Activated CD4-positive, CD25-positive, alpha-beta regulatory T cell treated with anti-CD3 and anti-CD28 coated beads, Interleukin-2, amount 50 U/mL, for 24 hours (primary cell): ENCODE data around the gene USP5.
"Not testable (repeated sequence)": the region's sequence is repeated elsewhere in the genome, so short reads cannot be mapped to it uniquely, and the experiment has no call there.

Experiments used
- ATAC-seq, 2 donors: fragments of 150-1000 bp; cut with Tn5 transposase; one replicate each; pipeline ENCODE4 v1.10.0; 2021; ENCODE audit warnings: mild to moderate bottlenecking in 1 of 2, moderate library complexity in 1 of 2

Gene USP5

DNA sequence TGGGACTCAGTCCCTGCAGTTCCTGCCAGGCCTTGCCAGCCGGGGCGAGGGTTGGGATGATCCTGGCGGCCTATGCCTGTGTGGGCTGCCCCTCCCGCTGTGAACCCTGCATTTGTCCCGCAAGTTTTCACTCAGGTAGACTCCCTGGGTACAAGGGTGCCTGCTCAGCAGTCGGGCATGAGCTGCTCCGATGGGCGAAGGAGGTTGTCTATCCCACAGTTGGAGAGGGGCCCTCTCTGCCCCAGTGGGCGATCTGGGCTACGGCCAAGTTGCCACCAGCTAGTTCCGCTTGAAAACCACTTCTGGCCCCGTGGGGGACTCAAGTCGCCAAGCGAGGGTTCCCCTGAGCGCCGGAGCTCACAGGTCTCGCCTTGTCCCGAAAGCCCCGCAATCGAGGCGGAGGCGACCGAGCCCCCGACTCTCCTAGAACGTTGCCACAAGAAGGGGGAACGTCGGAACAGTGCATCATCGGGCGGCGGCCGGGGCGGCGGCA is 15.0 kb downstream of the USP5 start:
- peak; percentile 1 to 2 for ATAC-seq

DNA sequence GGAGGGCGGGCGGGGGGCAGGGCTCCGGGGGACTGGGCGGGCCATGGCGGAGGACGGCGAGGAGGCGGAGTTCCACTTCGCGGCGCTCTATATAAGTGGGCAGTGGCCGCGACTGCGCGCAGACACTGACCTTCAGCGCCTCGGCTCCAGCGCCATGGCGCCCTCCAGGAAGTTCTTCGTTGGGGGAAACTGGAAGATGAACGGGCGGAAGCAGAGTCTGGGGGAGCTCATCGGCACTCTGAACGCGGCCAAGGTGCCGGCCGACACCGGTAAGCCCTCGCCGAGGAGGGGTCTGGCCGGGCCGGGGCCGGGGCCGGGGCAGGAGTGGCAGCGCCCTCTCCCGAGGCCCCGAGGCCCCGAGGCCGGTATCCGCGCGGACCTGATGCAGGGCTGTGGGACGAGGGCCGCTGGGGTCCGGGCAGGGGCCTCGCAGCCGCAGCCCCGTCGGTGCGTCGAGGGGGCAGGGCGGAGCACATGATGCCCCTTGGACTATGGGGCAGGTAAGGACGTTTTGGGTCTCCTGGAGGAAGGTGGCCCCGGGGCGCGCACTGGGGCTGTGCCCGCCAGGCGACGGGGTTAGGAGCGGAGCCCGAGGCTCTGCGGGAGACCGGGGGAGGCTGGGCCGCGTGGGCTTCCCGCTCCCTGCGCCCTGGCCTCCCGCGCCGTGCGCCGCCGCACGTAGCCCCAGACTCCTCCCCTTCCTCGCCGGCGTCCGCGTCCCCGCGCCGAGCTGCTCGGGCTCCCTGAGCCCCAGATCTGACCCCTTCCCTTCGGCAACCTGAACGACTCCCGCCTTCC is 15.7 kb downstream of the USP5 start, which contains the start of gene TPI1:
Gene TPI1, plus strand, starts transcription at position 119 of the 798 bp plus-strand sequence. Its CDS starts 36 bp downstream, at position 155.
- peak; percentile 69 to 75 for ATAC-seq

DNA sequence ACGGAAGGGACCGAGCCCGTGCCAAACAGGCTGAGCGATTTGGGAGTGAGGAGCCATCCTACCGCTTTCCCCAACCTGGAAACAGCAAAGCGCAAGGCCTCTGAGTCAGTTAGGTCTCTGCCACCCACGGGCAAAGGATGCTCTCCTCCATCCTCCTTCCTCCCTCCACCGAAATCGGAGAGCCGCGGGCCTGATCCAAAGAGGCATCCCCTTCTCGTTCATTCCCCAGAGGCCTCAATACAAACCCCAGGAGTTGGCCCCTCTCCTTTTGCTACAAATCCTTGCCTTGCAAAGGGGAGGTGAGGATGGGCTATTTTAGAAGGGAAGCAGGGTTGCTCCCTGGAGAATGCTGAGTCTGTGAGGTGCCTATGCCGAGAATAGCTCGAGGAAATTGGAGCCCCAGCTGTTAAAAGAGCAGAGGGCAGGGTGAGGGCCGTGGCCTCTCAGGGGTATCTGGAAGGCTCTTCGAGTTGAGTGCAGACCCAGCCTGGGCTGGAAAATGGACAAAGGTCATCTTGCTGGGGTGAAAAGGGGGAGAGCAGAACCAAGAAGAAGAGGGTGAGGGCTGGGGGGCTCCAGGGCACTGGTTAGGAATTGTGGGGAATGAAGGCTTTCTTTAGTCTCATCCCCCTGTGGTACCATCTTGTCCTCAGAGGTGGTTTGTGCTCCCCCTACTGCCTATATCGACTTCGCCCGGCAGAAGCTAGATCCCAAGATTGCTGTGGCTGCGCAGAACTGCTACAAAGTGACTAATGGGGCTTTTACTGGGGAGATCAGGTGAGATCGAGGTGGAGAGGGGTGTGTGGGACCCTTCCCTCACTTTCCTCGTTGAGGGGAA is 16.5 kb downstream of the USP5 start:
- peak in 1 of 2 donors; percentile 3 for ATAC-seq

DNA sequence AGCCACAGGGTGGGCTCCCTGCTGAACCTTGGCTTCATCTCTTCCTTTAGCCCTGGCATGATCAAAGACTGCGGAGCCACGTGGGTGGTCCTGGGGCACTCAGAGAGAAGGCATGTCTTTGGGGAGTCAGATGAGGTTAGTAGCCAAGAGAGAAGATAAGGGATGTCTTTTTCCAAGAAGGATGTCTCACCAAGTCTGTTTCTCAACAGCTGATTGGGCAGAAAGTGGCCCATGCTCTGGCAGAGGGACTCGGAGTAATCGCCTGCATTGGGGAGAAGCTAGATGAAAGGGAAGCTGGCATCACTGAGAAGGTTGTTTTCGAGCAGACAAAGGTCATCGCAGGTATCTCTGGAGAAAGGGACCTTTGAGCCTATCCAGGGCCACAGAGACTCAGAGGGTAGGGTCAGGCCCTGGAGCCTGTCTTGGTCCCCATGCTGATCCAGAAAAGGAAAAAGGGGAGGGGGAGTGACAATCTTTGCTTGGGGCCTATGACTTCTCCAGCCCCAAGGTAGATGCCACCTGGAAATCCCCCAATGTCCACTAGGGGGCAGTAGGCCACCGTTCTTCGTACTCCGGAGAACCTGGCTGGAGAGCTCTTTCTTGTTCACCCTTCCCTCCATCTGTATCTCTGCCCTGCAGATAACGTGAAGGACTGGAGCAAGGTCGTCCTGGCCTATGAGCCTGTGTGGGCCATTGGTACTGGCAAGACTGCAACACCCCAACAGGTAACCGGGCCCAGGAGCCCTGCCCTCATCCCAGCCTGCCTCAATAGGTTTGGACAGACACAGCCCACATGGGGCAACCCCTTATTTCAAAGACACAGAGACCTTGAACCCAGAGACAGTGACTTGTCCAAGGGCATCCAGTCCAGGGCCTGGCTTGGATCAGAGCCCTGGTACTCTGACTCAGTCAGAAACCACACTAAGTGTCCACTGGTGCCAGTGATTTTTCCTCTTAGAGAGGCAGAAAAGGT is 17.4 kb downstream of the USP5 start:
- no peak for ATAC-seq

DNA sequence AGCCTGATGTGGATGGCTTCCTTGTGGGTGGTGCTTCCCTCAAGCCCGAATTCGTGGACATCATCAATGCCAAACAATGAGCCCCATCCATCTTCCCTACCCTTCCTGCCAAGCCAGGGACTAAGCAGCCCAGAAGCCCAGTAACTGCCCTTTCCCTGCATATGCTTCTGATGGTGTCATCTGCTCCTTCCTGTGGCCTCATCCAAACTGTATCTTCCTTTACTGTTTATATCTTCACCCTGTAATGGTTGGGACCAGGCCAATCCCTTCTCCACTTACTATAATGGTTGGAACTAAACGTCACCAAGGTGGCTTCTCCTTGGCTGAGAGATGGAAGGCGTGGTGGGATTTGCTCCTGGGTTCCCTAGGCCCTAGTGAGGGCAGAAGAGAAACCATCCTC is 18.4 kb downstream of the USP5 start:
- ATAC-seq: not testable (repeated sequence)

DNA sequence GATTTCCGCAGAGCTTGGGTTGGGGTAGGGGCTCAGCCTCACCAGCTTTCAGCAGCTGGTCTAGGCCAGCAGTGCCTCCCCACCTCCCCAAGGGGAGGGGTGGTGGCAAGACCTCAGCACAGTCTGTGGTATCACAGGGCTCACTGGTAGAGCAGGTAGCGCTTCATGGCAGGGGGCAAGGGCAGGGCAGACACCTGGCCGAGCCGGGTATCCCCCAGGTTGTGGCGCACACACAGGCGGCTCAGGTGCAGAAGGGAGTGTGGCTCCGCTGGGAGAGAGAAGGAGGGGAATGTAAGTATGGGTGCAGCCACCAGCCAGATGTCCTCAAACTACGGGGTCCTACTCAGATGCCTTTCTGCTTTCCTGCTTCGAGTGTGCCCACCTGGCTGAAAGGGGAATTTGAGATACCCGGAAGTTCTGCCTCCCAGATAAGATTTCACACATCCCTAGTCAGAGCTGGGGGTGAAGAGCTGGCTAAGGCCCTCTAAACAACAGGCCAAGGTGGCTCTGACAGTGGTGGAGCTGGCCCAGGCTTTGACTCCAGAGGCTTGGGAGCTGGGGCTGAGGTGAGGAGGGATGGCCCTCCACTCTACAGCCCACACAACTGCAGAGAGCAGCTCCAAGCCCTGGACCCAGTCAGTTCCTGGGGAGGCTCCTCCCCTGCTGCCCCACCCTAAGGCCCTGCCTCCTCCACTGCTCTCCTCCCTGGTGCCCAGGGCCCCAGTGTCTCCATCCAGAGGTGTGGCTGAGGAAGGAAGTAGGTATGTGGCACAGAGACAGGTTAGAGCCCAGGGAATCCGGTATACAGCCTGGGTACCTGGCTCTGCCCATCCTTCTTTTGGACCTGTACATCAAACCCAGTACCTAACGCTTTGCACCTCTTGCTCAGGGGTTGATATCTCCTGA is 19.4 kb downstream of the USP5 start:
- no peak for ATAC-seq

DNA sequence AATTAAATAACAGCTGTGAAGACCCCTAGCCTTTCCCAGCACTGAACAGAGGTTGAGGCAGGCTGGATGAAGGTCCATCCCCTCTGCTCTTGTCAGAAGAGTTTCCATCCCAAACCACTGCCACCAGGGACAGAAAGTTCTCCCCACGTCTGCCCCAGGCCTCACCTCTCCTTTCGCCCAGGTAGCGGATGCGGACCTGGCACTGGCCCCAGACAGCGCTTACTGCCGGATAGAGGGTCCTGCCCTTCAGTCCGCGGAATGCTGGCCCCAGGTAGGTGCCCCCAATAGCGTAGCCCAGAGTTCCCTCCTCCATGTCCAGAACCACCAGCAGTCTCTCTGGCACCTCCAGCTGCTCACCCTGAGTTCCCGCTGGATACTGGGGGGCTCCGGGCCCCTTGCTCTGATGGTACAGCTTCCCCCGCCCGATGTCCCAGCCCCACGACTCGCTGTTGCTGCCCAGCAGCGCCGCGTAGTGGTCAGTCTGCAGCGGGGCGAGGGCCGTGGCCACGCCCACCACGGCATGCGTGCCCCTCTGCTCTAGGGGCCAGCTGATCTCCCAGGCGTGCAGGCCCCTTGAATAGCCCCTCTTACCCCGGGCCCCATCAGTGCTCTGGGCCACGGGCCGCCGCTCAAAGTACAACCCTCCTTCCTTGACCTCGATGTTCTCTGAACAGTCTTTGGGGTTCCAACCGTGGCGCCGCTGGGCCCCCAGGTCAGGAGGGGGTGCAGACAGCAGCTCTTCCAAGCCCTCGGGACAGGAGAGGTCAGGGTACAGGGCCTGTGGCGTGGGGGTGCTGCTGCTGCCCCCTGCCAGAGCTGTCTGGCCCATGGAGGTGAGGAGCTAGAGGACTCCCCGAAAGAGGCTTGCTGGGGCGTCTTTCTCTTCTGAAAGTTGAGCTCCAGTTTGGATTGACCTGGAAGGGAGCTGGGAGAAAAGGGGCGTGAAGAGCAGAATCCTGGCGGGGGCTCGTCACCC is 20.4 kb downstream of the USP5 start:
- peak; percentile 30 to 44 for ATAC-seq

DNA sequence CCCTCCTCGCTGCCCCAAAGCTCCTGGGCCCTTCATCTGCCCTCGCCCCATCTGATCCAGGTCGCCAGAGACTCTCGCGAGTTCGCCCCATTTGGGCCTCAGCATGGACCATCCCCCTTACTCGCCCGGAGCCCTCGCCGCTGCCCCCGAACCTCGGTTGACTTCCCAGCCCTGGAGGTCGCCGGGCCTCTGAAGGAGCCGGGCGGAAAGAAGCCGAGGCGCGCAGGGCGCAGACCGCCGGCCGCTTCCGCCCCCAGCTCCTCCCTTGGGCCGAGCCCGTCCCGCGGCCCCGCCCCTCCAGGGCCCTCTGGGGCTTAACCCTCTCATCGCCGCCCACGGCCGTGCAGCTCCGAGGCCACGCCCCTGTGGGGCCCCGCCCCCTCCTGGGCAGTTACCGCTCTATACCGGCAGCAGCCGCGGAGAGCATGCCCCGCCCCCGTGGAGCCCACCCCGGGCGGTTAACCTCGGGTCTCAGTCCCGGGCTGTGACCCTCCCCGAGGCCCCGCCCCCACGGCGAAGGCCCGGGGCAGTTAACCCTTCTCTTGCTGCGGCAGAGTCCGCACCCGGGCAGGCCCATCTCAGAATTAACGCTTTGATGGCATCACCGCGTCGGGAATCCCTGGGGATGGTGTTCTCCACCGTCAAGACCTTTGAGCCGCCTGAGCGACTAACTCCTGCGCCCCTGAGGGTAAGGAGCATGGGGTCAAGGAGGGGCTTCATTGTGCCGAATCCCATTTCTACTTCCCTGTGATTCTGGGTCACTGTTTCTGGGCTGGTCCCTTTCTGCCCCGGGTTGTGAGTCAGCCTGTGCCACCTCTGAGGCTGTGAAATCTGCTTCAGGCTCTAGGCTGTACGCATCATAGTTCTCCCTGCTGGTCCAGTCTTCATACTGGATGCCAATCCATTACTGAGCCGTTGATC is 21.4 kb downstream of the USP5 start, which contains the start of gene SPSB2:
Gene SPSB2, minus strand, starts transcription at position 210 of the 921 bp plus-strand sequence. CDS start 402 bp downstream, outside the sequence.
- ATAC-seq: peak; percentile 78 to 82

DNA sequence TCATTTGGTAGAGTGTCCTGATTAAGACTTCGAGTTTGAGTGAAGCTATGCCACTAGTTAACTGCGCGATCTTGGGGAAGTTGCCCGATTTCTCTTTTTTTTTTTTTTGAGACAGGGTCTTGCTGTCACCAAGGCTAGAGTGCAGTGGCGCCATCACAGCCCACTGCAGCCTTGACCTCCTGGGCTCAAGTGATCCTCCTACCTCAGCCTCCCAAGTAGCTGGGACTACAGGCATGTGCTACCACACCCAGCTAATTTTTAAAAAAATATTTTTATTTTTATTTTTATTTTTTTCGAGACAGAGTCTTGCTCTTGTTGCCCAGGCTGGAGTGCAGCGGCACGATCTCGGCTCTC is 22.0 kb downstream of the USP5 start:
- not testable (repeated sequence) for ATAC-seq

DNA sequence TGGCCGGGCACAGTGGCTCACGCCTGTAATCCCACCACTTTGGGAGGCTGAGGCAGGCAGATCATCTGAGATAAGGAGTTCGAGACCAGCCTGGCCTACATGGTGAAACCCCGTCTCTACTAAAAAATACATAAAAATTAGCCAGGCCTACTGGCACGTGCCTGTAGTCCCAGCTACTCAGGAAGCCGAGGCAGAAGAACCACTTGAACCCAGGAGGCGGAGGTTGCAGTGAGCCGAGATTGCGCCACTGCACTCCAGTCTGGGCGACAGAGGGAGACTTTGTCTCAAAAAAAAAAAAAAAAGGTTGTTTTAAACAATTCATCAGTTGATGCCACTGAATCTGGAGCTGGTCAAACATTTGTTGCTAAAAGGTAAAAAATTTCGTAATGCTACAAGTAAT is 27.9 kb downstream of the USP5 start:
- ATAC-seq: not testable (repeated sequence)

DNA sequence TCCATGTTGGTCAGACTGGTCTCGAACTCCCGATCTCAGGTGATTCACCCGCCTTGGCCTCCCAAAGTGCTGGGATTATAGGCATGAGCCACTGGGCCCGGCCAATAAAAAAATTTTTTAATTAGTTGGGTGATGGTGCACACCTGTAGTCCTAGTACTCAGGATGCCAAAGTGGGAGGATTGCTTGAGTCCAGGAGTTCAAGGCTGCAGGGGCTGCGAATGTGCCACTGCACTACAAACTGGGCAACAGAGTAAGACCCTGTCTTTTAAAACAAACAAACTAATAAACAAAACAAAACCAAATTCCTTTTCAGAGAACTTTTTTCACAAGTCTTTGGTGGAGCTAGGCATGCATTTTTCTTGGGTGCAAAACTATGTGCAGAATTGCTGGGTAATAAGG is 31.3 kb downstream of the USP5 start:
- no peak for ATAC-seq

DNA sequence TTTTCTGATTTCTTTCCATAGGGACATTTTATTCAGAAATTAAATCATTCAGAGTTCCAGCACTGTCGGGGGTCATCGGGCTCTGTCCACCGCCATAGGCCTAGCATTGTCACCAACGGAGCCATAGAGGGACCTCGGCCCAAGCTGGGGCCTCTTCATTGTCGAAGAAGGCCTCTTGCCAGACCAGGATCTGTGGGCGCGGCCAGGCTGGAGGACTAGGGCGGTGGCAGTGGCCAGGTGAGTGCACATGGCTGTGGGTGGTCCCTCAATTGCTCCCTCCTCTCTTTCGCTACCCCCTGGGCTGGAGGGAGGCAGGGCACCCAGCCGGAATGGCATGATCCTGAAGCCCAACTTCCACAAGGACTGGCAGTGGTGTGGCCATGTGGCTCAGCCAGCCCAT is 31.7 kb downstream of the USP5 start:
- no peak for ATAC-seq

DNA sequence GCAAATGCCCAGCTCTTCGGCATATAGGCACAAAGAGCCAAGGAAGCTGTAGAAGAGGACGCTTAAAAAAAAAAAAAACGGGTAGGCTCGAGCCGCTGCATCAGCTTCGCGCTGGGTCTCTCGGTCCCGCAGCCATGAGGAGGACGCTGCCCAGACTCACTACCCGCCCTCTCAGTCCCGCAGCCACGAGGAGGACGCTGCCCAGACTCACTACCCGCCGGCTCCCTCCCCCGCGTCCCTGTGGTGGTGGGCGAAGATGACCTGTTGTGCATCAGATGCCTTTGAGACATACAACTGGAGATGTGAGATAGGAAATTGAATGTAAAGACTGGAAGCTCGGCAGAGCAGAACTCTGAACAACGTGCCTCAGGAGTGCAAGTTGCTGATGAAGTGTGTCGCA is 32.6 kb downstream of the USP5 start:
- ATAC-seq: no peak

DNA sequence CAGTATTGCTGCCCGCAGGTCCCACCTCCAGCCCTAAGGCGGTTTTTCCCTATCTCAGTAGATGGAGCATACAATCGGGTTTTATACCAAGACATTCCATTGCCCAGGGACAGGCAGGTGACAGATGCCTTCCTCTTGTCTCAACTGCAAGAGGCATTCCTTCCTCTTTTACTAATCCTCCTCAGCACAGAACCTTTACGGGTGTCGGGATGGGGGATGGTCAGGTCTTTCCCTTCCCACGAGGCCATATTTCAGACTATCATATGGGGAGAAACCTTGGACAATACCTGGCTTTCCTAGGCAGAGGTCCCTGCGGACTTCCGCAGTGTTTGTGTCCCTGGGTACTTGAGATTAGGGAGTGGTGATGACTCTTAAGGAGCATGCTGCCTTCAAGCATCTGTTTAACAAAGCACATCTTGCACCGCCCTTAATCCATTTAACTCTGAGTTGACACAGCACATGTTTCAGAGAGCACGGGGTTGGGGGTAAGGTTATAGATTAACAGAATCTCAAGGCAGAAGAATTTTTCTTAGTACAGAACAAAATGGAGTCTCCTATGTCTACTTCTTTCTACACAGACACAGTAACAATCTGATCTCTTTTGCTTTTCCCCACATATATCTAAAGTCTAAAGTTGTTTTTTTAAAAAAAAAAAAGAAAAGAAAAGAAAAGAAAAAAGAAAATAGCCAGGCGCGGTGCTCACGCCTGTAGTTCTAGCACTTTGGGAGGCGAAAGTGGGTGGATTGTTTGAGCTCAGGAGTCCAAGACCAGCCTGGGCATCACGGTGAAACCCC is 34.5 kb downstream of the USP5 start:
- ATAC-seq: not testable (repeated sequence)

DNA sequence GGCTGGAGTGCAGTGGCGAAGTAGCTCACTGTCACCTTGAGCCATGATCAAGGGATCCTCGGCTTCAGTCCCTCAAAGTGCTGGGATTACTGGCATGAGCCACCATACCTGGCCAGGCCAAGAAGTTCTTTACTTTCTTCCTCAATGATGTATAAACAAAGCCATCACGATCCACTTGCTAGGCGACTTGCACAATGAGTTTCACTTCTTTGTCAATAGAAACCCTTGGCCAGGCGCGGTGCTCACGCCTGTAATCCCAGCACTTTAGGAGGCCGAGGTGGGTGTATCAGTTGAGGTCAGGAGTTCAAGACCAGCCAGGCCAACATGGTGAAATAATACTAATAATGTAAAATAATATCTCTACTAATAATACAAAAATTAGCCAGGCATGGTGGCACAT is 35.5 kb downstream of the USP5 start:
- no peak for ATAC-seq

DNA sequence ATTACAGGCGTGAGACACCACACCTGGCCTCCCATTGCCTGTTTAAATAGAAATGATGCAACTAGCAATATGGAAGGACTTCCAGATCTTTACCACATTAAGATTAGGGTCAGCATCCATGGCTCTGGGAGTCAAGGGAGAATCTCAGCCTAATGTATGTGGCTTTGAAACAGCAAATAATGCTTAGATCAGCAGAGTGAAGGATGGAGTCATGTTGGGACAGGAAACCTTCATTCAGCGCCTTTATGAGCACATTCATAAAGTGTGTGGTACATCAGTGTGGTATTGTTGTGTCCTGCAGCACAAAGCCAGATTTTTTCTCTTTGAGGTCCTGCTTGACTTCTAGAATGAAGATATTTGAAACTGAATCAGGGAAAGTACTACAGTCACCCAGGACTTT is 36.4 kb downstream of the USP5 start:
- ATAC-seq: no peak

DNA sequence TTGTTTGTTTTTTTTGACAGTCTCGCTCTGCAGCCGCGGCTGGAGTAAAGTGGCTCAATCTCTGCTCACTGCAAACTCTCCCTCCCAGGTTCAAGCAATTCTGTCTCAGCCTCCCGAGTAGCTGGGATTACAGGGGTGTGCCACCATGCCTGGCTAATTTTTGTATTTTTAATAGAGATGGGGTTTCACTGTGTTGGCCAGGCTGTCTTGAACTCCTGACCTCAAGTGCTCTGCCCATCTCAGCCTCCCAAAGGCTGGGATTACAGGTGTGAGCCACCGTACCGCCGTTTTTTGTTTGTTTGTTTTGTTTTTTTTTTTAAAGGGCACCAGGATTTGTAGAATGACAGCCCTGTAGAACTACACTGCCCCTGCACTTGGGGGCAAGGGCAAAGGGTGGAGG is 36.8 kb downstream of the USP5 start:
- not testable (repeated sequence) for ATAC-seq
